Esophagus muscularis mucosa (tissue), 4 donors: ENCODE data around the gene BCR. TPM values are rescaled to one million over a fixed set of nuclear protein-coding genes. Genes with fewer than 3 reads are reported as not detected.

Source experiments
- DNase-seq: peaks from one replicate; pipeline ENCODE4 v3.0.0-alpha.2; 2017; ENCODE audit errors: extremely low spot score
- H3K27ac ChIP-seq, 4 donors: fragments of 200-600 bp; sonication (generic); replicated peaks in 1 of 4; 1 replicate in 3 of 4; 2 replicates in 1 of 4; pipeline ENCODE4 v1.5.1; 2016 to 2019; ENCODE audit warnings: mild to moderate bottlenecking in 1 of 4
- H3K27me3 ChIP-seq, 4 donors: fragments of 200-600 bp; sonication (generic); one replicate each; pipeline versions ENCODE4 v1.5.1 to v1.6.0; 2016 to 2019
- H3K36me3 ChIP-seq, 4 donors: fragments of 200-600 bp; sonication (generic); one replicate each; pipeline ENCODE4 v1.5.1; 2016 to 2019
- H3K4me1 ChIP-seq, 4 donors: fragments of 200-600 bp; sonication (generic); one replicate each; pipeline ENCODE4 v1.5.1; 2016 to 2019
- H3K4me3 ChIP-seq, 4 donors: fragments of 200-600 bp; sonication (generic); 1 replicate in 2 of 4; 2 replicates in 2 of 4; pipeline ENCODE4 v1.5.1; 2016 to 2019; ENCODE audit warnings: mild to moderate bottlenecking in 4 of 4, moderate library complexity in 1 of 4
- H3K9me3 ChIP-seq, 4 donors: fragments of 200-600 bp; sonication (generic); 1 replicate in 3 of 4; 2 replicates in 1 of 4; pipeline ENCODE4 v1.5.1; 2016 to 2019
- EP300 ChIP-seq: sonication (generic); formaldehyde crosslinking; IDR thresholded peaks from one replicate; pipeline ENCODE4 v1.6.1; 2017; ENCODE audit warnings: antibody characterized with exemption
- POLR2A ChIP-seq: fragments of 450-650 bp; IDR thresholded peaks from one replicate; pipeline ENCODE4 v1.6.1; 2017; ENCODE audit warnings: antibody characterized with exemption, moderate library complexity, mild to moderate bottlenecking, low read depth
- POLR2AphosphoS5 ChIP-seq, 2 donors: sonication (generic); formaldehyde crosslinking; IDR thresholded peaks; one replicate each; pipeline ENCODE4 v1.6.1; 2017; ENCODE audit warnings: antibody characterized with exemption in 2 of 2
- WGBS: methylation state at CpG from one replicate; pipeline ENCODE4 v1.1.5; 2018; 5-methylcytosine and 5-hydroxymethylcytosine counted together
- intact Hi-C: fragments of 100-400 bp; cut with DNase I; formaldehyde crosslinking; loops from one replicate; pipeline ENCODE4 v1.15.1; 2023
- total RNA-seq, 4 donors: library from RNA; depleted of rRNA; stranded (reverse); fragments of >200 nt; gene quantifications; one replicate each; pipeline versions ENCODE4 v1.1.0 to v1.2.1, GENCODE V29; 2016
- TF ChIP-seq, protein P1 (sequence below), 3 experiments: fragments of 200-600 bp in 2 of 3; fragments of 450-650 bp in 1 of 3; sonication (generic) in 2 of 3; IDR thresholded peaks; one replicate each; pipeline ENCODE4 v1.5.1; 2017 to 2019; ENCODE audit warnings: antibody characterized with exemption in 3 of 3, mild to moderate bottlenecking in 2 of 3, moderate library complexity in 1 of 3

Gene BCR
- total RNA-seq, 4 donors from 2014 or later = 35.7 to 58.5 (median 48.0) TPM

DNA sequence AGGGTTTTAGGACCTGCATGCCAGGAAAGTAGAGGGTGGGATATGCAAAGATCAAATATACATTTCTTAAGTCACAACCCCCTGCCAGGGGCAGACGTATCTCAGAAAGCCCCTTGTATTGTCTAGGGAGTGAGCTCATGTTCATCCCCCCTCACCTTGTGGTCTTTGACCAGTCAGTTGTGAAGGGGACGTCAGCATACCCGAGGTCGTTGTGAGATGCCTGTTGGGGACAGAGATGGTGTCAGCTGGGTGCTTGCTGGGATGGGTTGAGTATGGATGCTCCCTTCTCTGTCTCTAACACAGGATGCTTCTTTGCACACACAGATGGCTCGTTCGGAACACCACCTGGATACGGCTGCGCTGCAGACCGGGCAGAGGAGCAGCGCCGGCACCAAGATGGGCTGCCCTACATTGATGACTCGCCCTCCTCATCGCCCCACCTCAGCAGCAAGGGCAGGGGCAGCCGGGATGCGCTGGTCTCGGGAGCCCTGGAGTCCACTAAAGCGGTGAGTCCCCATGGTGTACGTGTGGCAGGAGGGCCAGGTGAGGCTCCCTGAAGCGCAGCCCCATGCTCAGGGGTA lies 73.3 kb downstream of the BCR start:
- WGBS = 91% methylated on average over 18 of the region's 19 CpGs
- TF ChIP-seq EP300 = no peak
- no peak for TF ChIP-seq POLR2A
- TF ChIP-seq, protein P1, sequence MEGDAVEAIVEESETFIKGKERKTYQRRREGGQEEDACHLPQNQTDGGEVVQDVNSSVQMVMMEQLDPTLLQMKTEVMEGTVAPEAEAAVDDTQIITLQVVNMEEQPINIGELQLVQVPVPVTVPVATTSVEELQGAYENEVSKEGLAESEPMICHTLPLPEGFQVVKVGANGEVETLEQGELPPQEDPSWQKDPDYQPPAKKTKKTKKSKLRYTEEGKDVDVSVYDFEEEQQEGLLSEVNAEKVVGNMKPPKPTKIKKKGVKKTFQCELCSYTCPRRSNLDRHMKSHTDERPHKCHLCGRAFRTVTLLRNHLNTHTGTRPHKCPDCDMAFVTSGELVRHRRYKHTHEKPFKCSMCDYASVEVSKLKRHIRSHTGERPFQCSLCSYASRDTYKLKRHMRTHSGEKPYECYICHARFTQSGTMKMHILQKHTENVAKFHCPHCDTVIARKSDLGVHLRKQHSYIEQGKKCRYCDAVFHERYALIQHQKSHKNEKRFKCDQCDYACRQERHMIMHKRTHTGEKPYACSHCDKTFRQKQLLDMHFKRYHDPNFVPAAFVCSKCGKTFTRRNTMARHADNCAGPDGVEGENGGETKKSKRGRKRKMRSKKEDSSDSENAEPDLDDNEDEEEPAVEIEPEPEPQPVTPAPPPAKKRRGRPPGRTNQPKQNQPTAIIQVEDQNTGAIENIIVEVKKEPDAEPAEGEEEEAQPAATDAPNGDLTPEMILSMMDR (IDR thresholded peaks at IDR 0.05) = no peak
- no peak for TF ChIP-seq POLR2AphosphoS5 (IDR thresholded peaks at IDR 0.05)
- Histone ChIP-seq H3K27me3 (no peaks in the 10 kb centered on the region), H3K4me1 (peaks cover 30 to 35% (median 31%) of the 10 kb centered on the region in 4 donors), H3K9me3 (no peaks in the 10 kb centered on the region), H3K27ac (no peak overlapping the region), H3K4me3 (no peak overlapping the region), H3K36me3 (peaks cover 14 to 34% (median 25%) of the 10 kb centered on the region in 4 donors)
- DNase-seq = no peak
- intact Hi-C loops = no loop called here

DNA sequence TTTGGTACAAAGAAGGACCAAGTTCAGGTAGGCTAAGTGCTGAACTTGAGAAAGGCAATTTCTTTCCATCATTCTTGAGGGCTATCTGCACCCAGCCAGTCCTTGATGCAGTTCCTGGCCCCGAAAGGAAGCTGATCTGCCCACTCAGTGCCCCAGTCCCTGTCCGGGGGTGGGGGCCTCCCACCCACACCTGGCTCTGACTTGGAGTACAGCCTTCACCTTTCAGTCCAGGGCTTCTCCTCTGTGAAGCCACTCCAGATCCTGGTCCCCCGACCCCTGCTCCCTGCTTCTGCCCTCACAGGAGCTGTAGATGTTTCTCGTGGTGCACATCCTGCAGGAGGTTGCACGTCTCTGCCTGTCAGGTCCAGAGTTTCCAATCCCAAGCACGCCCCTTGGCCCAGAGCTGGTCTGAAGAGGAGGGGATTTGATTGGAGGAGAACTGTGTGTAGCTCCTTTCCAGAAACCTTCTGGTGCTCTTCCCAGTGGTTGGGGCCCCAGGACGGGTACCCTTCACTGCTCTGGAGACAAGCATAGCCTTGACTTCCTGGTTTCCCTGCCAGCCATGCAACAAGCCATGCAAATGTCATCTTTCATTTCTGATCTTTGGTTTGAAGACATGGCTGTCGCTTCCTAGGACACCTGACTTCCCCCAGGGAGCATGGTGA lies 75.3 kb downstream of the BCR start:
- intact Hi-C loops = no loop called here
- peaks cover 30 to 35% (median 32%) of the 10 kb centered on the region in 4 donors for H3K4me1 ChIP-seq
- no peak overlapping the region for H3K4me3 ChIP-seq
- no peak for DNase-seq
- 84% methylated on average over 6 of the region's 8 CpGs for WGBS
- peaks cover 14 to 48% (median 27%) of the 10 kb centered on the region in 4 donors for H3K36me3 ChIP-seq
- TF ChIP-seq EP300 (no peak), POLR2AphosphoS5 (IDR thresholded peaks at IDR 0.05) (no peak), POLR2A (no peak)
- TF ChIP-seq, protein P1 (IDR thresholded peaks at IDR 0.05) = no peak
- peak overlapping the region in 3 of 4 donors; percentile 72 to 76 (median 74) for H3K27ac ChIP-seq
- no peaks in the 10 kb centered on the region for H3K9me3 ChIP-seq
- H3K27me3 ChIP-seq = no peaks in the 10 kb centered on the region

GRCh38 chr22:23256171-23256932 lies 76.0 kb downstream of the BCR start:
- no peaks in the 10 kb centered on the region for H3K9me3 ChIP-seq
- no peaks in the 10 kb centered on the region for H3K27me3 ChIP-seq
- peaks cover 14 to 55% (median 34%) of the 10 kb centered on the region in 4 donors for H3K36me3 ChIP-seq
- 92% methylated on average over 8 of the region's 10 CpGs for WGBS
- intact Hi-C loops = no loop called here
- TF ChIP-seq POLR2A = no peak
- TF ChIP-seq POLR2AphosphoS5 (IDR thresholded peaks at IDR 0.05) = no peak
- peak overlapping the region; percentile 66 to 76 (median 73) for H3K27ac ChIP-seq
- peaks cover 30 to 35% (median 32%) of the 10 kb centered on the region in 4 donors for H3K4me1 ChIP-seq
- DNase-seq = no peak
- H3K4me3 ChIP-seq = no peak overlapping the region

- DNase-seq = no peak
- WGBS = 53% methylated on average over 19 of the region's 19 CpGs
- Histone ChIP-seq H3K4me1 (peaks cover 26 to 35% (median 29%) of the 10 kb centered on the region in 4 donors), H3K4me3 (no peak overlapping the region), H3K9me3 (no peaks in the 10 kb centered on the region), H3K27ac (peak overlapping the region; percentile 66 to 76 (median 73)), H3K27me3 (no peaks in the 10 kb centered on the region), H3K36me3 (peaks cover 21 to 64% (median 43%) of the 10 kb centered on the region in 4 donors)
- intact Hi-C loops = no loop called here
- TF ChIP-seq EP300 (no peak), POLR2AphosphoS5 (IDR thresholded peaks at IDR 0.05) (peak; percentile 51 to 64), POLR2A (no peak)
- TF ChIP-seq, protein P1 (IDR thresholded peaks at IDR 0.05) = no peak
Observed at GRCh38 chr22:23256986-23257888, 76.9 kb downstream of the BCR start.
